KMS-11 (cell line): ENCODE data around the gene TMOD2.

ENCODE experiments used
- H2AFZ ChIP-seq: fragments of 200-600 bp; sonication (generic); 2 replicates; pipeline ENCODE4 v1.6.1; 2016; ENCODE audit warnings: antibody characterized with exemption, mixed run types, low read depth
- H3K27ac ChIP-seq: fragments of 200-600 bp; sonication (generic); 2 replicates; pipeline ENCODE4 v1.6.1; 2016; ENCODE audit warnings: mild to moderate bottlenecking, mixed run types
- H3K27me3 ChIP-seq: fragments of 200-600 bp; sonication (generic); 2 replicates; pipeline ENCODE4 v1.6.1; 2017; ENCODE audit warnings: mild to moderate bottlenecking, low read depth, mixed run types, moderate library complexity; ENCODE audit not compliant: insufficient read depth
- H3K36me3 ChIP-seq: fragments of 200-600 bp; sonication (generic); 2 replicates; pipeline ENCODE4 v1.6.1; 2017; ENCODE audit warnings: mild to moderate bottlenecking, mixed run types; ENCODE audit not compliant: insufficient read depth
- H3K4me1 ChIP-seq: fragments of 200-600 bp; sonication (generic); 2 replicates; pipeline ENCODE4 v1.6.1; 2016; ENCODE audit warnings: mild to moderate bottlenecking, low read depth, mixed run types; ENCODE audit not compliant: poor library complexity, severe bottlenecking
- H3K4me2 ChIP-seq: fragments of 200-600 bp; sonication (generic); 2 replicates; pipeline ENCODE4 v1.7.0; 2016; ENCODE audit warnings: mild to moderate bottlenecking, mixed run types
- H3K4me3 ChIP-seq: fragments of 200-600 bp; sonication (generic); IDR thresholded peaks from 2 replicates; pipeline ENCODE4 v1.6.1; 2017; ENCODE audit warnings: low read depth, low read length, mixed read lengths; ENCODE audit not compliant: insufficient read depth
- H3K79me2 ChIP-seq: fragments of 200-600 bp; sonication (generic); 2 replicates; pipeline ENCODE4 v1.6.1; 2016; ENCODE audit warnings: low read depth, mixed run types; ENCODE audit not compliant: insufficient read depth
- H3K9ac ChIP-seq: fragments of 200-600 bp; sonication (generic); 2 replicates; pipeline ENCODE4 v1.6.1; 2016; ENCODE audit warnings: mild to moderate bottlenecking, mixed run types
- H4K20me1 ChIP-seq: fragments of 200-600 bp; sonication (generic); 2 replicates; pipeline ENCODE4 v1.6.1; 2016; ENCODE audit warnings: mild to moderate bottlenecking, mixed run types; ENCODE audit not compliant: insufficient read depth
- TF ChIP-seq, protein P1 (sequence below): fragments of 200-600 bp; sonication (generic); conservative IDR thresholded peaks from 2 replicates; pipeline ENCODE4 v1.6.1; 2017; ENCODE audit warnings: low read depth, mild to moderate bottlenecking, antibody characterized with exemption, low read length, moderate library complexity, mixed read lengths

TMOD2 gene

DNA sequence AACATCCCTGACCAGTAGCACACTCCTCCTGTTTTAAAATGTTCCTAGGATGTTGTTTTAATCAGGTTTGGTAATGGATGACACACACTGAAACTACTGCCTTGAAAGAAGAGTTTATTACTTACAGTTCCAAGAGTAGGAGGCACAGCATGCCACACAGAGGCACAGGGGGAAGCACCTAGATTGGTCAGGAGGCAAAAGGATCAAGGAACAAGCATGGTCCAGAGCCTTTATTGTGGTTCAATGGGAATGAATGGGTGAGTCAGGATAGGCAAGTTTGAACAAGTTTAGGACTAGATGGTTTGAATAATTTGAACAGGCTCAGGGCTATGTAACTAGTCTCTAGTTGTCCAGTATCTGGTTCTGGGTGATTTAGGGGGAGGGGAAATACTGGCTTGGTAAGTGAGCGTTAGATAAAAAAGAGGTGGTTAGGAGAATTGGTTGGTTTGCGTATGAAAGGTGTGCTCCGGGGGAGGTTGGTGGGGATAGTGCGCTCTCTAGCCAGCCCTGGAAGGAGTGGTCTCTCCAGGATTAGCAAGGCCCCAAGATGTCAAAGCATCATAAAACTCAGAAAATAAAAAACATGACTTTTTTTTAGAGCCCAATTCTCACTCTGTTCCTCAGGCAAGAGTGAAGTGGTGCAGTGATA lies 113.1 kb downstream of the TMOD2 start:
- H3K27ac ChIP-seq = no peak overlapping the region
- H3K27me3 ChIP-seq = no peaks in the 10 kb centered on the region
- no peak overlapping the region for H2AFZ ChIP-seq
- no peak overlapping the region for H3K4me2 ChIP-seq
- TF ChIP-seq, protein P1, sequence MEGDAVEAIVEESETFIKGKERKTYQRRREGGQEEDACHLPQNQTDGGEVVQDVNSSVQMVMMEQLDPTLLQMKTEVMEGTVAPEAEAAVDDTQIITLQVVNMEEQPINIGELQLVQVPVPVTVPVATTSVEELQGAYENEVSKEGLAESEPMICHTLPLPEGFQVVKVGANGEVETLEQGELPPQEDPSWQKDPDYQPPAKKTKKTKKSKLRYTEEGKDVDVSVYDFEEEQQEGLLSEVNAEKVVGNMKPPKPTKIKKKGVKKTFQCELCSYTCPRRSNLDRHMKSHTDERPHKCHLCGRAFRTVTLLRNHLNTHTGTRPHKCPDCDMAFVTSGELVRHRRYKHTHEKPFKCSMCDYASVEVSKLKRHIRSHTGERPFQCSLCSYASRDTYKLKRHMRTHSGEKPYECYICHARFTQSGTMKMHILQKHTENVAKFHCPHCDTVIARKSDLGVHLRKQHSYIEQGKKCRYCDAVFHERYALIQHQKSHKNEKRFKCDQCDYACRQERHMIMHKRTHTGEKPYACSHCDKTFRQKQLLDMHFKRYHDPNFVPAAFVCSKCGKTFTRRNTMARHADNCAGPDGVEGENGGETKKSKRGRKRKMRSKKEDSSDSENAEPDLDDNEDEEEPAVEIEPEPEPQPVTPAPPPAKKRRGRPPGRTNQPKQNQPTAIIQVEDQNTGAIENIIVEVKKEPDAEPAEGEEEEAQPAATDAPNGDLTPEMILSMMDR = no peak
- no peak overlapping the region for H3K4me3 ChIP-seq
- no peaks in the 10 kb centered on the region for H3K36me3 ChIP-seq
- H3K9ac ChIP-seq = no peak overlapping the region
- no peaks in the 10 kb centered on the region for H3K4me1 ChIP-seq
- peaks cover 8% of the 10 kb centered on the region; the same call in 1 of the 2 replicates for H3K79me2 ChIP-seq
- H4K20me1 ChIP-seq = no peaks in the 10 kb centered on the region

DNA sequence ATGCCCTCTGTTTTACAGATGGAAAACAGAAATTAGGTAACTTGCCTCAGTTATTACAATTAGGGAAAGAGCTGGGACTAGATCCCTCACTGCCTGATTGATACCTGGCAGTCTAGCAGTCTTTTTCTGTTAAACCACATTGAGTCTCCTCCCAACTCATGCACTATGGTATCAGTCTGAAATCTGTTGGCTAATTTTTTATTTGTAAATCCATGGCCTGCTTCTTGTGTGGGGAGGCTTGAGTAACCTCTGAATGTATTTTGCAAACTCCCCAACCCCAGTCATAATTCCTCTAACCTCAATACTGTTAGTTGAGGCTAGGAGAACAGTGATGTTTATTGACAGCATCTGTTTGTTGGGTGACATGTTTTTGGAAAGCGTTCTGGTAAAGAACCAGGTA lies 113.9 kb downstream of the TMOD2 start:
- H3K4me2 ChIP-seq = no peak overlapping the region
- no peak overlapping the region for H3K4me3 ChIP-seq
- TF ChIP-seq, protein P1 = no peak
- no peaks in the 10 kb centered on the region for H4K20me1 ChIP-seq
- H3K36me3 ChIP-seq = no peaks in the 10 kb centered on the region
- H3K27ac ChIP-seq = no peak overlapping the region
- H3K27me3 ChIP-seq = no peaks in the 10 kb centered on the region
- H3K79me2 ChIP-seq = peaks cover 2% of the 10 kb centered on the region; the same call in 1 of the 2 replicates
- H2AFZ ChIP-seq = no peak overlapping the region
- no peak overlapping the region for H3K9ac ChIP-seq
- no peaks in the 10 kb centered on the region for H3K4me1 ChIP-seq
